Subcutaneous adipose tissue (tissue), 4 donors: ENCODE data around the gene GABBR1. TPM values are rescaled to one million over a fixed set of nuclear protein-coding genes. Genes with fewer than 3 reads are reported as not detected.

Experiments used
- total RNA-seq, 4 donors: library from RNA; depleted of rRNA; stranded (reverse); fragments of >200 nt; gene quantifications; one replicate each; pipeline ENCODE4 v1.1.0, GENCODE V29; 2016
- TF ChIP-seq, protein P1 (sequence below): fragments of 450-650 bp; IDR thresholded peaks from one replicate; pipeline ENCODE4 v1.5.1; 2016; ENCODE audit warnings: low read depth, mild to moderate bottlenecking, control low read depth, antibody characterized with exemption, moderate library complexity

The GABBR1 gene
- total RNA-seq, 4 donors from 2014 or later, result 20.6 to 31.0 (median 25.0) TPM

- TF ChIP-seq, protein P1, sequence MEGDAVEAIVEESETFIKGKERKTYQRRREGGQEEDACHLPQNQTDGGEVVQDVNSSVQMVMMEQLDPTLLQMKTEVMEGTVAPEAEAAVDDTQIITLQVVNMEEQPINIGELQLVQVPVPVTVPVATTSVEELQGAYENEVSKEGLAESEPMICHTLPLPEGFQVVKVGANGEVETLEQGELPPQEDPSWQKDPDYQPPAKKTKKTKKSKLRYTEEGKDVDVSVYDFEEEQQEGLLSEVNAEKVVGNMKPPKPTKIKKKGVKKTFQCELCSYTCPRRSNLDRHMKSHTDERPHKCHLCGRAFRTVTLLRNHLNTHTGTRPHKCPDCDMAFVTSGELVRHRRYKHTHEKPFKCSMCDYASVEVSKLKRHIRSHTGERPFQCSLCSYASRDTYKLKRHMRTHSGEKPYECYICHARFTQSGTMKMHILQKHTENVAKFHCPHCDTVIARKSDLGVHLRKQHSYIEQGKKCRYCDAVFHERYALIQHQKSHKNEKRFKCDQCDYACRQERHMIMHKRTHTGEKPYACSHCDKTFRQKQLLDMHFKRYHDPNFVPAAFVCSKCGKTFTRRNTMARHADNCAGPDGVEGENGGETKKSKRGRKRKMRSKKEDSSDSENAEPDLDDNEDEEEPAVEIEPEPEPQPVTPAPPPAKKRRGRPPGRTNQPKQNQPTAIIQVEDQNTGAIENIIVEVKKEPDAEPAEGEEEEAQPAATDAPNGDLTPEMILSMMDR, result no peak
Measured at GRCh38 chr6:29524444-29525310, 108.3 kb downstream of the GABBR1 start.

- TF ChIP-seq, protein P1, result no peak
Measured at GRCh38 chr6:29524044-29524443, 108.9 kb downstream of the GABBR1 start.

DNA sequence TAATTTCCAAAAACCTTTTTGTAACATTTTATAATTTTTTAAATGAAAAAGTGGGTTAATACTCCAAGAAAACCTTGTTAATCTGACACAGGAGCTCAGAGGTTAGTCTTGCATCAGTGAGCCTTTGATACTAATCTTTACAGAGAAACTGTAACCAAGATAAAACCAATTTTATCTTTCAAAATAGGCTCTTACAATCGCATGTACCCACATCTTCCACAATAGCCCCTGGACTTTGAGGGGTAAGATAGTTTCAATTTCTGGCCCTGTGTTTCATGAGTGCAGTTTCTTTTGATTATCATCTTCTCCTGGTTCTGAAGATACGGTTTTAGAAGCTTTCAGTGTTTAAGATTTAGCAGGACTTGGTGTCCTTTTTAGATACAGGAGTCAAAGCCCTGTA, 110.8 kb downstream of the GABBR1 start:
- TF ChIP-seq, protein P1, result no peak

DNA sequence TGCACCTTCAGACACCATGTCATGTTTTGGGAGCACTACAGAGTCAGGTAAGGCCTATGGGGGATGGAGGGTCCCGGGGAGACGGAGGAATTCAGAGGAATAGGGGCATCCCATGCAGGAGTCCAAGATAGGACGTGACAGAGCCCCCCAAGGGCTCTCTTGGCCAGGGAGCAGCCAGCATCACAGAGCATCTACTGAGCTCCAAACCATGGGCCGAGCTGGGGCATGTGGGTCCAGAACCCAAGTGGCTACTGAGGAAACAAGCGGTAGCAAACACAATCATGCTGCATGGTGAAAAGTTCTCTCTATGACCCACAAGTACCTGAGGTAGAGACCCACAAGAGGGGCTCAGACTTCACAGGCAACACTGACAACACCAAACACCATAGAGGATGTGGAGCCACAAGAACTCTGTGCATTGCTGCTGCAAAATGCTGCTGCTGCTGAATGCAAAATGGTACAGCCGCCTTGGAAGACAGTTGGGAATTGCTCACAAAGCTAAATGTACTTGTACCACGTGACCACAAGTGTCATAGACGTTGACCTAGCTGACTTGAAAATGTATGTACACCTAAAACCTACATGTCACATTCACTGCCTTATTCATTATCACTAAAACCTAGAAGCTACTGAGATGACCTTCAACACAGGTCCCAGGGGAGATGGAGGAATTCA, 111.8 kb downstream of the GABBR1 start:
- TF ChIP-seq, protein P1, result no peak

DNA sequence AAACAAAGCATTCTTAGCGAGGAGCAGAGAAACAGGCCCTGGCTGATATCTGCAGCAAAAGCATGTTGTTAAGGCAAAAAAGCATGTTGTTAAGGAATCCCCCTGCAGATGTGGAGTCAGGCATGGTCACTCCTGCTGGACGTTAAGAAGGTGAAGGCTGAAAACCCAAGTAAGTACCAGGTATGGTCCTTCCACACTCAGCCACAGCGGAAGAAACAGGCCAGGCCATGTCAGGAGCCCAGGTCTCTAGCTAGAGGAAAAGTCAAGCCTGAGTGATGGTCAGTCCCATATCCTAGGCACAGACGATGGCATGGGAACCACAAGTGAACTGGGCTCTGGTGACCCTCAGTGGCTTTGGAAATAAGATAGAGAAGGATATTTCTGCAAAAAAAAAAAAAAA, 112.8 kb downstream of the GABBR1 start:
- TF ChIP-seq, protein P1, result no peak

- TF ChIP-seq, protein P1, result no peak
Measured at GRCh38 chr6:29519291-29520010, 113.5 kb downstream of the GABBR1 start.
